ENCODE results near the gene HDAC4. TPM values are rescaled to one million over a fixed set of nuclear protein-coding genes. Genes with fewer than 3 reads are reported as not detected.

HDAC4 gene
- total and polyA plus RNA-seq, 2 of the 8 experiments (the other 6 are each of a cell fraction or from before 2014, with no cell fraction given), result 15.4 to 31.5 TPM

DNA sequence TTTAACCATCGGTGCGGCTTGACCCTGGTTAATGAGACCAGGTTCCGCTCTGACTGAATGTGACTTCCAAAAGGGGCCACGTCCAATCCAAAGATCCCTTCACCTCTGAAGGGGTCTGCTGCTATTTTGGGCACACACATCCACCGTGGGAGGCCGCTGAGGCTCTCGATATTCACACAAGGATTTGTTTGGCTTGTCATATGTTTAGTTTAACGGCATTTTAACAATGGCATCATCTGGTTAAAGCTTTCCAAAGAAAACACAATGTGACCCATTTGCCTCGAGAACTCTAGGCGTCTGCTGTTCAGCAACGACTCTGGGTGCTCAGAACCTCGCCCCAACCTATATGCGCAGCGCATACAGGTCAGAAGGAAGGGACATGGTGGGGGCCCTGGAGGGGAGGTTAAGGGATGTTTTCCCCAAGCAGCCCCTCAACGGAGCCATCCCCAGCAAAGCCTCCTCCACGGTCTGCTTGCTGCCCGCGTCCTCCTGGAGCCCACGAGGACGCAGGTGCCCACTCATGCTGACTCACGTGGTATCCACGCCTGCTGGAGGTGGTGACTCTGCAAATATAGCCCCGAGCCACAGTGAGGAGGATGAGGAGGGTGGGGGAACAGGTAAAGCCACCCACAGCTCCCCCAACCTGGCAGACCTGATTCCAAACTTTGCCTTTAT, 260.3 kb downstream of the HDAC4 start (continued):
- no peak for TF ChIP-seq CHD7 (IDR thresholded peaks at IDR 0.05; ENCODE audit: insufficient replicate concordance, low read length)
- TF ChIP-seq, protein P1, sequence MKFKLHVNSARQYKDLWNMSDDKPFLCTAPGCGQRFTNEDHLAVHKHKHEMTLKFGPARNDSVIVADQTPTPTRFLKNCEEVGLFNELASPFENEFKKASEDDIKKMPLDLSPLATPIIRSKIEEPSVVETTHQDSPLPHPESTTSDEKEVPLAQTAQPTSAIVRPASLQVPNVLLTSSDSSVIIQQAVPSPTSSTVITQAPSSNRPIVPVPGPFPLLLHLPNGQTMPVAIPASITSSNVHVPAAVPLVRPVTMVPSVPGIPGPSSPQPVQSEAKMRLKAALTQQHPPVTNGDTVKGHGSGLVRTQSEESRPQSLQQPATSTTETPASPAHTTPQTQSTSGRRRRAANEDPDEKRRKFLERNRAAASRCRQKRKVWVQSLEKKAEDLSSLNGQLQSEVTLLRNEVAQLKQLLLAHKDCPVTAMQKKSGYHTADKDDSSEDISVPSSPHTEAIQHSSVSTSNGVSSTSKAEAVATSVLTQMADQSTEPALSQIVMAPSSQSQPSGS (IDR thresholded peaks at IDR 0.05; ENCODE audit: low read length), result no peak
- TF ChIP-seq, protein P2, sequence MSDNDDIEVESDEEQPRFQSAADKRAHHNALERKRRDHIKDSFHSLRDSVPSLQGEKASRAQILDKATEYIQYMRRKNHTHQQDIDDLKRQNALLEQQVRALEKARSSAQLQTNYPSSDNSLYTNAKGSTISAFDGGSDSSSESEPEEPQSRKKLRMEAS (IDR thresholded peaks at IDR 0.05), result no peak
- no peak for TF ChIP-seq SIX5 (IDR thresholded peaks at IDR 0.05; ENCODE audit: low read depth, low read length)
- no peak for TF ChIP-seq HDAC2 (IDR thresholded peaks at IDR 0.05; ENCODE audit: borderline replicate concordance in 1 of 2, low read depth in 2 of 2, low read length in 2 of 2)
- no peak for TF ChIP-seq CREB1 (IDR thresholded peaks at IDR 0.05)
- TF ChIP-seq SP2 (IDR thresholded peaks at IDR 0.05; ENCODE audit: low read length), result no peak
- no peak for TF ChIP-seq JUN (IDR thresholded peaks at IDR 0.05; ENCODE audit: low read depth, low read length)

Data from H1 (cell line).